IMR-90 (cell line): ENCODE measurements around the gene SPINK5. TPM values are rescaled to one million over a fixed set of nuclear protein-coding genes. Genes with fewer than 3 reads are reported as not detected.

Experiments used
- ATAC-seq: fragments of 200-7000 bp; cut with Tn5 transposase; 2 replicates; pipeline ENCODE4 v1.9.1; 2020; ENCODE audit warnings: low read depth, mild to moderate bottlenecking, moderate library complexity
- Bru-seq: library from RNA; stranded (reverse); fragments of 400-500 nt; gene quantifications from one replicate; lab custom pipeline; 2021; lab: Mats Ljungman, UMichigan
- BruChase-seq, 2 experiments: library from RNA; stranded (reverse); fragments of 400-500 nt; gene quantifications; one replicate each; lab custom pipeline; 2021; lab: Mats Ljungman, UMichigan
- BruUV-seq: library from RNA; stranded (reverse); fragments of 400-500 nt; replicated peaks from 2 replicates; lab custom pipeline; 2021; lab: Mats Ljungman, UMichigan
- CTCF ChIA-PET: fragments of 300-600 bp; formaldehyde crosslinking; extraction: SDS; loops from one replicate; lab custom pipeline; 2021; ENCODE audit warnings: antibody characterized with exemption; lab: Yijun Ruan, JAX
- POLR2A ChIA-PET: fragments of 300-600 bp; sonication (Branson Sonifier 250); formaldehyde crosslinking; loops from one replicate; lab custom pipeline; 2022; ENCODE audit warnings: antibody characterized with exemption; ENCODE audit not compliant: unreplicated experiment; lab: Charles Lee
- DNase-seq: peaks from one replicate; pipeline ENCODE4 v3.0.0; 2013
- H2AFZ ChIP-seq: replicated peaks from 2 replicates; pipeline ENCODE3; 2013; ENCODE audit warnings: low read length, mild to moderate bottlenecking; ENCODE audit not compliant: poor library complexity
- H2AK5ac ChIP-seq: 2 replicates; pipeline ENCODE4 v1.6.1; 2013; ENCODE audit warnings: low read depth, low read length, inconsistent platforms
- H2AK9ac ChIP-seq: replicated peaks from 2 replicates; pipeline ENCODE3; 2013; ENCODE audit warnings: mild to moderate bottlenecking, low read depth, low read length, moderate library complexity; ENCODE audit not compliant: poor library complexity
- H2BK120ac ChIP-seq: 2 replicates; pipeline ENCODE4 v1.6.1; 2013; ENCODE audit warnings: low read depth, low read length, inconsistent platforms
- H2BK15ac ChIP-seq: 3 replicates; pipeline ENCODE4 v1.6.1; 2013; ENCODE audit warnings: low read depth, low read length, inconsistent platforms
- H2BK20ac ChIP-seq: 2 replicates; pipeline ENCODE4 v1.6.1; 2013; ENCODE audit warnings: low read depth, mild to moderate bottlenecking, inconsistent platforms, low read length, moderate library complexity
- H2BK5ac ChIP-seq: 2 replicates; pipeline ENCODE4 v1.6.1; 2013; ENCODE audit warnings: mild to moderate bottlenecking, low read depth, low read length, inconsistent platforms; ENCODE audit not compliant: poor library complexity, severe bottlenecking
- H3K14ac ChIP-seq: replicated peaks from 2 replicates; pipeline ENCODE4 v1.6.1; 2013; ENCODE audit warnings: low read depth, low read length, inconsistent platforms
- H3K18ac ChIP-seq: 2 replicates; pipeline ENCODE4 v1.6.1; 2013; ENCODE audit warnings: low read depth, low read length, control low read depth
- H3K23ac ChIP-seq: 2 replicates; pipeline ENCODE4 v1.6.1; 2013; ENCODE audit warnings: low read depth, low read length, inconsistent platforms
- H3K27ac ChIP-seq: 2 replicates; pipeline ENCODE4 v1.5.1; 2013; ENCODE audit warnings: mild to moderate bottlenecking, control low read depth, low read length; ENCODE audit not compliant: insufficient read depth
- H3K27me3 ChIP-seq: 2 replicates; pipeline ENCODE4 v1.6.1; 2013; ENCODE audit warnings: low read length; ENCODE audit not compliant: control insufficient read depth, insufficient read depth
- H3K36me3 ChIP-seq: 2 replicates; pipeline ENCODE4 v1.6.1; 2013; ENCODE audit warnings: low read length, mixed read lengths; ENCODE audit not compliant: control insufficient read depth, insufficient read depth
- H3K4ac ChIP-seq: 2 replicates; pipeline ENCODE4 v1.6.1; 2013; ENCODE audit warnings: low read depth, low read length, inconsistent platforms
- H3K4me1 ChIP-seq: 2 replicates; pipeline ENCODE4 v1.6.1; 2013; ENCODE audit warnings: low read length, mixed read lengths; ENCODE audit not compliant: control insufficient read depth, insufficient read depth
- H3K4me2 ChIP-seq: 2 replicates; pipeline ENCODE4 v1.6.1; 2013; ENCODE audit warnings: low read depth, mild to moderate bottlenecking, control low read depth, low read length, moderate library complexity
- H3K4me3 ChIP-seq: 2 replicates; pipeline ENCODE4 v1.5.1; 2013; ENCODE audit warnings: low read depth, mild to moderate bottlenecking, control low read depth, low read length, moderate library complexity; ENCODE audit not compliant: insufficient read depth
- H3K56ac ChIP-seq: 2 replicates; pipeline ENCODE4 v1.6.1; 2013; ENCODE audit warnings: low read length, inconsistent platforms; ENCODE audit not compliant: insufficient read depth; ENCODE audit errors: extremely low read depth
- H3K79me1 ChIP-seq, 2 experiments: 2 replicates each; pipeline ENCODE4 v1.6.1; 2013; ENCODE audit warnings: low read length in 2 of 2, inconsistent platforms in 1 of 2, low read depth in 1 of 2
- H3K9ac ChIP-seq: 2 replicates; pipeline ENCODE4 v1.6.1; 2013; ENCODE audit warnings: low read depth, low read length, control low read depth
- H3K9me1 ChIP-seq: 2 replicates; pipeline ENCODE4 v1.6.1; 2013; ENCODE audit warnings: low read length, inconsistent platforms; ENCODE audit not compliant: insufficient read depth
- H3K9me3 ChIP-seq: 2 replicates; pipeline ENCODE4 v1.6.1; 2013; ENCODE audit warnings: low read length; ENCODE audit not compliant: control insufficient read depth, insufficient read depth
- H4K20me1 ChIP-seq: 2 replicates; pipeline ENCODE4 v1.6.1; 2013; ENCODE audit warnings: low read length, inconsistent platforms; ENCODE audit not compliant: insufficient read depth
- H4K5ac ChIP-seq: 2 replicates; pipeline ENCODE4 v1.6.1; 2013; ENCODE audit warnings: mild to moderate bottlenecking, low read depth, low read length, control low read depth
- H4K8ac ChIP-seq, 2 experiments: 2 replicates each; pipeline ENCODE4 v1.6.1; 2013; ENCODE audit warnings: low read depth in 2 of 2, low read length in 2 of 2, control low read depth in 1 of 2, inconsistent platforms in 1 of 2
- H4K91ac ChIP-seq: 2 replicates; pipeline ENCODE4 v1.6.1; 2013; ENCODE audit warnings: low read depth, low read length, inconsistent platforms; ENCODE audit not compliant: insufficient read depth
- BHLHE40 ChIP-seq: fragments of 150-350 bp; IDR thresholded peaks from 2 replicates; pipeline ENCODE4 v1.6.1; 2016; ENCODE audit warnings: mild to moderate bottlenecking, low read depth, low read length
- CEBPB ChIP-seq: IDR thresholded peaks from 2 replicates; pipeline ENCODE4 v1.6.1; 2012; ENCODE audit warnings: low read depth, low read length, improper control_type of control experiment
- CHD1 ChIP-seq: IDR thresholded peaks from 2 replicates; pipeline ENCODE4 v1.6.1; 2012; ENCODE audit warnings: low read depth, low read length, improper control_type of control experiment
- FOS ChIP-seq: fragments of 150-350 bp; IDR thresholded peaks from 2 replicates; pipeline ENCODE4 v1.6.1; 2016; ENCODE audit warnings: low read depth, low read length
- MAZ ChIP-seq: IDR thresholded peaks from 2 replicates; pipeline ENCODE4 v1.6.1; 2012; ENCODE audit warnings: low read depth, mild to moderate bottlenecking, low read length, improper control_type of control experiment, moderate library complexity, borderline replicate concordance
- MXI1 ChIP-seq: IDR thresholded peaks from 2 replicates; pipeline ENCODE4 v1.6.1; 2012; ENCODE audit warnings: low read depth, mild to moderate bottlenecking, low read length, moderate library complexity, borderline replicate concordance
- NFE2L2 ChIP-seq: fragments of 150-350 bp; IDR thresholded peaks from 2 replicates; pipeline ENCODE4 v1.6.1; 2016; ENCODE audit warnings: low read depth, mild to moderate bottlenecking, low read length
- POLR2A ChIP-seq: IDR thresholded peaks from 2 replicates; pipeline ENCODE4 v1.6.1; 2012; ENCODE audit warnings: mild to moderate bottlenecking, low read depth, low read length
- RAD21 ChIP-seq: IDR thresholded peaks from 2 replicates; pipeline ENCODE4 v1.6.1; 2012; ENCODE audit warnings: low read length, improper control_type of control experiment
- SMC3 ChIP-seq: fragments of 150-350 bp; IDR thresholded peaks from 2 replicates; pipeline ENCODE4 v1.6.1; 2016; ENCODE audit warnings: low read depth, mild to moderate bottlenecking, antibody characterized with exemption, low read length, moderate library complexity
- WGBS, 2 experiments: methylation state at CpG; one replicate each; pipeline versions ENCODE4 v1.1.5 to v1.1.7; 2013; ENCODE audit warnings: missing lambda C conversion rate in 2 of 2; ENCODE audit not compliant: insufficient read length in 1 of 2; ENCODE audit errors: extremely low coverage in 2 of 2; 5-methylcytosine and 5-hydroxymethylcytosine counted together
- dilution Hi-C: fragments of 300-500 bp; cut with HindIII; formaldehyde crosslinking; loops from one replicate; pipeline ENCODE4 v1.14.3; 2018; ENCODE audit warnings: low sequenced_read_pairs; ENCODE audit not compliant: unreplicated experiment
- in situ Hi-C: fragments of 300-500 bp; cut with MboI; formaldehyde crosslinking; loops from 3 replicates; pipeline ENCODE4 v1.14.3; 2019; ENCODE audit warnings: low sequenced_read_pairs, inconsistent platforms, mixed read lengths
- intact Hi-C: fragments of 100-400 bp; cut with micrococcal nuclease; formaldehyde crosslinking; loops from 2 replicates; pipeline ENCODE4 v1.10.0; 2022
- long read RNA-seq: library from polyadenylated mRNA; unstranded; transcript quantifications from one replicate; pipeline ENCODE4 v2.0.0, GENCODE V29; 2021; ENCODE audit not compliant: unreplicated experiment
- polyA plus RNA-seq, 3 experiments: library from polyadenylated mRNA; depleted of rRNA; stranded (reverse); fragments of >200 nt; gene quantifications; 2 replicates each; pipeline ENCODE4 v1.2.3, GENCODE V29; 2012; ENCODE audit warnings: low replicate concordance in 1 of 3
- total RNA-seq: library from RNA; depleted of rRNA; stranded (reverse); fragments of >200 nt; gene quantifications from 2 replicates; pipeline ENCODE4 v1.2.3, GENCODE V29; 2012; rRNA removed
- TF ChIP-seq, protein P1 (sequence below): conservative IDR thresholded peaks from 2 replicates; pipeline ENCODE4 v1.5.1; 2012; ENCODE audit warnings: mild to moderate bottlenecking, low read depth, low read length, improper control_type of control experiment
- TF ChIP-seq, protein P2 (sequence below): fragments of 150-350 bp; IDR thresholded peaks from 2 replicates; pipeline ENCODE4 v1.6.1; 2016; ENCODE audit warnings: low read depth, mild to moderate bottlenecking, low read length, moderate library complexity, borderline replicate concordance

Gene SPINK5, protein sequence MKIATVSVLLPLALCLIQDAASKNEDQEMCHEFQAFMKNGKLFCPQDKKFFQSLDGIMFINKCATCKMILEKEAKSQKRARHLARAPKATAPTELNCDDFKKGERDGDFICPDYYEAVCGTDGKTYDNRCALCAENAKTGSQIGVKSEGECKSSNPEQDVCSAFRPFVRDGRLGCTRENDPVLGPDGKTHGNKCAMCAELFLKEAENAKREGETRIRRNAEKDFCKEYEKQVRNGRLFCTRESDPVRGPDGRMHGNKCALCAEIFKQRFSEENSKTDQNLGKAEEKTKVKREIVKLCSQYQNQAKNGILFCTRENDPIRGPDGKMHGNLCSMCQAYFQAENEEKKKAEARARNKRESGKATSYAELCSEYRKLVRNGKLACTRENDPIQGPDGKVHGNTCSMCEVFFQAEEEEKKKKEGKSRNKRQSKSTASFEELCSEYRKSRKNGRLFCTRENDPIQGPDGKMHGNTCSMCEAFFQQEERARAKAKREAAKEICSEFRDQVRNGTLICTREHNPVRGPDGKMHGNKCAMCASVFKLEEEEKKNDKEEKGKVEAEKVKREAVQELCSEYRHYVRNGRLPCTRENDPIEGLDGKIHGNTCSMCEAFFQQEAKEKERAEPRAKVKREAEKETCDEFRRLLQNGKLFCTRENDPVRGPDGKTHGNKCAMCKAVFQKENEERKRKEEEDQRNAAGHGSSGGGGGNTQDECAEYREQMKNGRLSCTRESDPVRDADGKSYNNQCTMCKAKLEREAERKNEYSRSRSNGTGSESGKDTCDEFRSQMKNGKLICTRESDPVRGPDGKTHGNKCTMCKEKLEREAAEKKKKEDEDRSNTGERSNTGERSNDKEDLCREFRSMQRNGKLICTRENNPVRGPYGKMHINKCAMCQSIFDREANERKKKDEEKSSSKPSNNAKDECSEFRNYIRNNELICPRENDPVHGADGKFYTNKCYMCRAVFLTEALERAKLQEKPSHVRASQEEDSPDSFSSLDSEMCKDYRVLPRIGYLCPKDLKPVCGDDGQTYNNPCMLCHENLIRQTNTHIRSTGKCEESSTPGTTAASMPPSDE
- total RNA-seq (not detected in 2 replicates), polyA plus RNA-seq (2012; rRNA removed) (not detected in 2 replicates), Bru-seq, nascent RNA (not detected), BruChase-seq, experiment 1, labeled RNA remaining after a 6-hour chase (not detected), BruChase-seq, experiment 2, labeled RNA remaining after a 2-hour chase (not detected)
- polyA plus RNA-seq (2012; cell fraction: cytosol; rRNA removed): not detected in 2 replicates
- polyA plus RNA-seq (2012; cell fraction: nucleus; rRNA removed; ENCODE audit: low replicate concordance): not detected in 2 replicates
- long read RNA-seq: 0 reads

DNA sequence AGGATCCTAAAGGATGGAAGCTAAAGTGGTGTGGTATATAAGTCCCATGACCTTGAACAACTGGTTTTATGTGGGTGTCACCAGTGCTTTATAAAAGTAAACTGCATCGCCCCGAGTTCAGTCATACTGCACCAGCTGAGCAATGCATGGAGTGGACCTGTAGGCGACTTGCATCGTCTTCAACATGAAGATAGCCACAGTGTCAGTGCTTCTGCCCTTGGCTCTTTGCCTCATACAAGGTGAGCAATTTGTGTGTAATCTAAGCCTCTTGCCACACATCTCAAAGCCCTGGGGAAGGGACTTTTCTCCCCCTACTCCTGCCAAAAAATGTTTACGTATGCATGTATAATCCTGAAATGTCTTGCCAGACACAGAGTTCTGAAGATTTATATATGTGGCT lies at the start of gene SPINK5:
SPINK5 (plus strand) TSS at position 120 of the 400 bp plus-strand sequence; CDS start at position 185, 65 bp downstream.
- no peak within 1 kb of the TSS for H2AK9ac ChIP-seq
- ATAC-seq: no peak
- no peaks in the 10 kb centered on the region for H3K4me1 ChIP-seq
- no peak within 1 kb of the TSS for H3K56ac ChIP-seq
- in situ Hi-C loops (no loop called here), dilution Hi-C loops (no loop called here), intact Hi-C loops (no loop called here)
- no peak within 1 kb of the TSS for H3K4me3 ChIP-seq
- H3K4ac ChIP-seq: no peak within 1 kb of the TSS
- no peaks in the 10 kb centered on the region for H4K20me1 ChIP-seq
- no peak within 1 kb of the TSS for H4K91ac ChIP-seq
- 80% methylated on average over 2 of the region's 5 CpGs; no CpG with 5 or more reads in 1 of the 2 experiments for WGBS, 2 experiments
- POLR2A ChIA-PET: no interaction called here
- H3K36me3 ChIP-seq: no peaks in the 10 kb centered on the region
- no peak within 1 kb of the TSS for H2AFZ ChIP-seq
- H3K18ac ChIP-seq: no peak within 1 kb of the TSS
- H2BK20ac ChIP-seq: no peak within 1 kb of the TSS
- H3K27me3 ChIP-seq: no peaks in the 10 kb centered on the region
- no peak for DNase-seq
- no peak within 1 kb of the TSS for H2BK120ac ChIP-seq
- H4K5ac ChIP-seq: no peak within 1 kb of the TSS
- no peaks in the 10 kb centered on the region for H3K9me1 ChIP-seq
- H3K4me2 ChIP-seq: no peak within 1 kb of the TSS
- H3K14ac ChIP-seq: no peak within 1 kb of the TSS
- no peak within 1 kb of the TSS for H2BK15ac ChIP-seq
- CTCF ChIA-PET: no interaction called here
- no peaks in the 10 kb centered on the region for H3K9me3 ChIP-seq
- no peak within 1 kb of the TSS for H2AK5ac ChIP-seq
- no peak within 1 kb of the TSS for H4K8ac ChIP-seq
- no peak within 1 kb of the TSS for H2BK5ac ChIP-seq
- H3K9ac ChIP-seq: no peak within 1 kb of the TSS
- H3K79me1 ChIP-seq: no peaks in the 10 kb centered on the region
- H3K23ac ChIP-seq: no peak within 1 kb of the TSS
- no TSS peak for BruUV-seq
- H3K27ac ChIP-seq: no peak within 1 kb of the TSS
- TF ChIP-seq FOS (no peak), CEBPB (no peak), SMC3 (no peak), MAZ (no peak), NFE2L2 (no peak), MXI1 (no peak), CHD1 (no peak), RAD21 (no peak), BHLHE40 (no peak), POLR2A (no peak)
- TF ChIP-seq, protein P1, sequence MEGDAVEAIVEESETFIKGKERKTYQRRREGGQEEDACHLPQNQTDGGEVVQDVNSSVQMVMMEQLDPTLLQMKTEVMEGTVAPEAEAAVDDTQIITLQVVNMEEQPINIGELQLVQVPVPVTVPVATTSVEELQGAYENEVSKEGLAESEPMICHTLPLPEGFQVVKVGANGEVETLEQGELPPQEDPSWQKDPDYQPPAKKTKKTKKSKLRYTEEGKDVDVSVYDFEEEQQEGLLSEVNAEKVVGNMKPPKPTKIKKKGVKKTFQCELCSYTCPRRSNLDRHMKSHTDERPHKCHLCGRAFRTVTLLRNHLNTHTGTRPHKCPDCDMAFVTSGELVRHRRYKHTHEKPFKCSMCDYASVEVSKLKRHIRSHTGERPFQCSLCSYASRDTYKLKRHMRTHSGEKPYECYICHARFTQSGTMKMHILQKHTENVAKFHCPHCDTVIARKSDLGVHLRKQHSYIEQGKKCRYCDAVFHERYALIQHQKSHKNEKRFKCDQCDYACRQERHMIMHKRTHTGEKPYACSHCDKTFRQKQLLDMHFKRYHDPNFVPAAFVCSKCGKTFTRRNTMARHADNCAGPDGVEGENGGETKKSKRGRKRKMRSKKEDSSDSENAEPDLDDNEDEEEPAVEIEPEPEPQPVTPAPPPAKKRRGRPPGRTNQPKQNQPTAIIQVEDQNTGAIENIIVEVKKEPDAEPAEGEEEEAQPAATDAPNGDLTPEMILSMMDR: no peak
- TF ChIP-seq, protein P2, sequence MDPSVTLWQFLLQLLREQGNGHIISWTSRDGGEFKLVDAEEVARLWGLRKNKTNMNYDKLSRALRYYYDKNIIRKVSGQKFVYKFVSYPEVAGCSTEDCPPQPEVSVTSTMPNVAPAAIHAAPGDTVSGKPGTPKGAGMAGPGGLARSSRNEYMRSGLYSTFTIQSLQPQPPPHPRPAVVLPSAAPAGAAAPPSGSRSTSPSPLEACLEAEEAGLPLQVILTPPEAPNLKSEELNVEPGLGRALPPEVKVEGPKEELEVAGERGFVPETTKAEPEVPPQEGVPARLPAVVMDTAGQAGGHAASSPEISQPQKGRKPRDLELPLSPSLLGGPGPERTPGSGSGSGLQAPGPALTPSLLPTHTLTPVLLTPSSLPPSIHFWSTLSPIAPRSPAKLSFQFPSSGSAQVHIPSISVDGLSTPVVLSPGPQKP: no peak
